Right kidney (tissue), 9 donors: Measurements from ENCODE around the gene ELL.
"Not testable (repeated sequence)": the region's sequence is repeated elsewhere in the genome, so short reads cannot be mapped to it uniquely, and the experiment has no call there.

Experiments
- DNase-seq: peaks from one replicate; pipeline ENCODE4 v3.0.0-alpha.2; 2016
- long read RNA-seq, 8 donors: transcript quantifications; one replicate each; lab custom pipeline, GENCODE V29; 2026

ELL gene
- long read RNA-seq, donor 1: 0 reads
- long read RNA-seq, donor 2: 0 reads
- long read RNA-seq, donor 3, full-length matches to known transcripts: 1 of 1 reads
- long read RNA-seq, donor 3, partial matches to known transcripts: 0 of 1 reads
- long read RNA-seq, donor 3, other reads (novel, unspliced or antisense): 0 of 1 reads
- long read RNA-seq, donor 4, partial matches to known transcripts: 0 of 1 reads
- long read RNA-seq, donor 4, other reads (novel, unspliced or antisense): 0 of 1 reads
- long read RNA-seq, donor 5, full-length matches to known transcripts: 1 of 2,097 reads
- long read RNA-seq, donor 5, partial matches to known transcripts: 882 of 2,097 reads
- long read RNA-seq, donor 5, other reads (novel, unspliced or antisense): 1,214 of 2,097 reads
- long read RNA-seq, donor 6, full-length matches to known transcripts: 1 of 1 reads
- long read RNA-seq, donor 6, partial matches to known transcripts: 0 of 1 reads
- long read RNA-seq, donor 6, other reads (novel, unspliced or antisense): 0 of 1 reads
- long read RNA-seq, donor 7: 0 reads
- long read RNA-seq, donor 8, full-length matches to known transcripts: 1 of 1 reads
- long read RNA-seq, donor 8, partial matches to known transcripts: 0 of 1 reads
- long read RNA-seq, donor 8, other reads (novel, unspliced or antisense): 0 of 1 reads

DNA sequence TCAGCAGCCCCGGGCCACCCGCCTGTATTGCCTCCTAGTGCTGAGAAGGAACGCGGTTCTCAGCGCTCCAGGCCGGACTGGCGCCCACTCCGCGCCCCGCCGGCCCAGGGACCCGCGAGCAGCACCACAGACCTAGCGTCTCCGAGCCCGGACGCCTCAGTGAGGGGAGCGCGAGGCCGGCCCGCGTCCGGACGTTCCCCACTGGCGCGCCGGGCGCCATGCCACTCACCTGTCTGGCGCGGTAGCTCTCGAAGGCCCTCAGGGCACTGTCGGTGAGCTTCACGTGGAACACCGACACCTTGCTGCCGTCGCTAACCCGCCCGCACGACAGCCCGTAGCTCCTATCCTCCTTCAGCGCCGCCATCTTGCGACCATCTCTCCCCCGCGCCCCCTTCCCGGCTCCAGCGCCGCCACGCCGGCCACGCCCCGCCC, at the start of gene ELL:
ELL (minus strand) TSS at position 379 of the 432 bp plus-strand sequence; CDS start at position 364, 15 bp downstream.
- DNase-seq: peak; percentile 92

GRCh38 chr19:18568367-18568766, 46.5 kb upstream of the ELL start:
- no peak for DNase-seq

DNA sequence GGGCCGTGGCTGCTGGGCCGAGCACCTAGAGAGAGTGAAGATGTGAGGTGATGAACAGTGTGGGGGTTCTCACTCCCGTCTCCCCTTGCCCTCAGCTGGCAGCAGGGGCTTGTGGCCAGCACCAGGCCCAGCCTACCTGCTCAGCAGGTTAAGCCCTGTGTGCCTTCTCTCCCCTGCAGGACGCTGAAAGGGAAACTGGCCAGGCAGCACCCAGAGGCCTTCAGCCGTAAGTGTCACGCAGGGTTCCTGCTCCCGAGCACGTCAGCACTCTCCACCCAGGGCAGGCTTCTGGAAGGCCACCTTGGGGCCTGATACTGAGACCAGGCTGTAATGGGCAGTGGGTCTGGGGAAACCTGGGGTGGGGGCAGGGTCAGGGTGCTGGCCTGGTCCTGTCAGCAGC, 45.1 kb upstream of the ELL start:
- DNase-seq: no peak

- no peak for DNase-seq
Measured at GRCh38 chr19:18562086-18562485, 40.2 kb upstream of the ELL start.

GRCh38 chr19:18559685-18560084, 37.8 kb upstream of the ELL start:
- no peak for DNase-seq

DNA sequence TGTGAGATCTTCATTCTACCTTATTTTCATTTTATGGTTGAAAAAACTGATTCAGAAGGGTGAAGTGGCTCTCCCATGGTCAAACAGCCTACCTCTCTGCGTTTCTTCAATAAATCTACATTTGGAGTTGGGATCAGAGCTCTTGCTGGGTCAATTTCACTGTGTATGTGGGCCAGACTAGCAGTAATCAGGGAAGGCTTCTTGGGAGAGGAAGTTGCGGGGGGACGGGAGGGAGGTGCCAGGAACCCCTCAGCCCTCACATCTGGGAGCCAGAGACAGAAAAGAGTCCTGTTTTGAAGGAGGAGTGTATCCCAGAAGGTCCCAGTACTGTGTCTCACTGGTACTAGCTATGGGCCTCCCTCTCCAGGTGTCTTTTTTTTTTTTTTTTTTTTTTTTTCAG, 36.7 kb upstream of the ELL start:
- DNase-seq: no peak

DNA sequence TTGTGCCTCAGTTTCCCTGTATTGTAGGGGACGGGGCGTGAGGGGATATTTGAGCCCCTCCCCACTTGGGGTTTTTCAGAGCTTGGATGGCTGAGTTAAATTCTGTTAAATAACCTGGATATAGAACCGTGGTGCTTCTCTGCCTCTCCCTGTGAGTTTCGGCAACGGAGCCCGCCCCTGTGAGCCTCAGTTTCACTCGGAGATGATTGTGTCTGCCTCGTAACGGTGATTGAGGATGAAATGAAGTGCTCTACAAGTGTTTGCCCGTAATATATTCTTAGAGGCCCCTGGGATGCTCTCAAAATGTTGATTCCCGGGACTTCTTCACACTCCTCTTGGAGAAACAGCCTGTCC, 36.3 kb upstream of the ELL start:
- DNase-seq: peak; percentile 49

DNA sequence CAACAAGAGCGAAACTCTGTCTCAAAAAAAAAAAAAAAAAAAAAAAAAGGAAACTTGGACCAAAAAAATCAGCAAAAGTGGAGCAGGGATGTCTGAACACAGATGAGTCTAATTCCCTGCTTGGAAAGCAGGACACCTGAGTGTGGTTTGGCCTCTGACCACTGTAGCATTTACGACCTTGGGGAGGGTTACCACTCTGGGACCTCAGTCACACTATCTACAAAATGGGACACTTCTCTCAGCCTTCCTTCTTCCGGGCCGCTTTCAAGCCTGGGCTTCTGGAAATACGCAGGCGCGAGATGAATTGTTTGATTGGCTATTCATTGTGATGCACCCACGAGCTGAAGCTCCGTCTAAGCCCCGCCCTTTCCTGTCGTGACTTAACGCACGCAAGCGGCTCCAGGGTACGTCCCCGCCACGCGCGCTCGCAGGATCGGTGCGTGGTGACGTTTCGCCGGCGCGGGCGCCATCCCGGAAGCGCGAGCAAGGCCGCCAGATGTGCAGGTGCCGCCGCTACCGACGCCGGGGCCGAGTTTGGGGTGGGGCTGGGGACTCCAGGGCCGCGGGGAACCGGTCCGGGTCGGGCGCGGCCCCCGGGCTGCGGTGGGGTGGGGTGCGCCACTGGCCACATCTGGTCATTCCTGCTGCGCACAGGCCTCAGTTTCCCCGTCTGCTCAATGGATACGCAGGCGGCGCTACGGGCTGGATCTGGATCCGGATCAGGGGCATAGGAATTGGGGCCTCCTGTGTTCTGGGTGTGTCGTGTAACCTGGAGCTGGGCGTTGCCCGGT, 35.7 kb upstream of the ELL start, which contains the start of gene KXD1:
KXD1 (plus strand) TSS at position 460 of the 791 bp plus-strand sequence. CDS start 4,187 bp downstream, outside the sequence.
- peak; percentile 73 for DNase-seq

- no peak for DNase-seq
Measured at GRCh38 chr19:18551631-18552030, 29.8 kb upstream of the ELL start.

DNA sequence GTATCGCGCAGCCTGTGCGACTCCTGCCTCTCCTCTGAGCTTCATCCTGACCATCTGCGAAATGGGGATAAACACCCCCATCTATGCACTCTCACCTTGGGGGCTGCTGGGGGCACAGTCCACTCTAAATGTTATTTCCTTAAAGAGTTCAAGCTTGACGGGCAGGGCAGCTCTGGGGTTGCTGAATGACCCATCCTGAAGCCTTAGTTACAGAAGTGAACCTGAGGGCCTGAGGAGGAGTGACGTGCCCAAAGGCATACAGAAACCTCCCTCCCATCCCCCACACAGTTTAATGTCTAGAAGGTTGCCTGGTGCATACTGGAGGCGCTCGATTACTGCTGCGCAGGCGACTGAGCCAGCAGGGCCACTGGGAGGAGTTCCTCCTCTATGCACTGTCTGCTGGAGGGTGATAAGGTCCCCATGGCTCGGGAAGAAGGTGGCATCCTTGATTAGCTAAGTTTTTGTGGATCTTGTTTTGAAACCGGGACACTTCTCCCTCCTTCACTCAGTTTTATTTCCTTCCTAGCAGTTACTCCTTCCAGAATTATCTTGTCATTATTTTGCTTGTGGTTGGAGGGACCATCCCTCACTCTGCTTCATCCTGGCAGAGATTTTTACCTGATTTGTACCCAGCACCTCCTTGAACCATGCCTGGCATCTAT, 22.1 kb upstream of the ELL start:
- DNase-seq: peak; percentile 28

DNA sequence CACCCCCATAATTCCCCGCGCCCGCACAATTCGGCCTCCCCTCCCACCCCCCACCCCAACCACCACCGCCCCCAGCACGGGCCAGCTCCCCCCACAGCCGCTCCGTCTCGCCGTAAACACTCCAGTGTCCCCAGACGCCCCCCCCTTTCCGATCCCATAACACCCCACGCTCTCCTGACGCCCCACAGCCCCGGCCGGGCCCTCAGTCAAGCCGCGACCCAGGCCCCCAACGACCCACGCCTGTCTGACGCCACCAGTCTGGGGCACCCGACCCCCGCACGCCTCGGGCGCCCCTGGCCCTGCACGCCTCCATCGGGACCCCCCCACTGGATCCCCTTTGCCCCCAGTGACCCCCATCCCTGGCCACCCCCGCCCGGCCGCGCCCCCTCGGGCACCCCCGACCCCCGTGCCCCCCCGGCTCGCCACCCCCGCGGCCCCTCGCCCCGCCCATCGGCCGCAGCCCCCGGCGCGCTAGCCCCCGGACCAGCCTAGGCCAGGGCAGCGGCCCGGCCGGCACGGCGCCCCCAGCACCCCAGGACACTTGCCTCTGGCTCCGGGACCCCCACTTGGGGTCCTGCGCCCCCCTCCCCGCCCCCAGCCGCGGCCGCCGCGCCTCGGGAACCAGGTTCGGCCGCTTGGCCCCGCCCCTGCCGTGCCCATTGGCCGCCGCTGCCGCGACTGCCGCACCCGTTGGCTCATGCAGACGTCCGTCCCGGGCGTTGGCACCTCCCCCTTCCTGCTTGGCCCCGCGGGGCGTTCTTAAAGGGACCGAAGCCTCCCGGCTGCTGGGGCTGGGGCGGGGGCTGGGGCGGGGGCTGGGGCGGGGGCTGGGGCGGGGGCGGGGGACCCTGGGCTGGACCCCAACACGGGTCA, 21.3 kb upstream of the ELL start, which contains the start of gene FKBP8:
FKBP8 (minus strand) TSS at position 633 of the 873 bp plus-strand sequence. CDS start 1,603 bp downstream, outside the sequence.
- peak; percentile 58 for DNase-seq

DNA sequence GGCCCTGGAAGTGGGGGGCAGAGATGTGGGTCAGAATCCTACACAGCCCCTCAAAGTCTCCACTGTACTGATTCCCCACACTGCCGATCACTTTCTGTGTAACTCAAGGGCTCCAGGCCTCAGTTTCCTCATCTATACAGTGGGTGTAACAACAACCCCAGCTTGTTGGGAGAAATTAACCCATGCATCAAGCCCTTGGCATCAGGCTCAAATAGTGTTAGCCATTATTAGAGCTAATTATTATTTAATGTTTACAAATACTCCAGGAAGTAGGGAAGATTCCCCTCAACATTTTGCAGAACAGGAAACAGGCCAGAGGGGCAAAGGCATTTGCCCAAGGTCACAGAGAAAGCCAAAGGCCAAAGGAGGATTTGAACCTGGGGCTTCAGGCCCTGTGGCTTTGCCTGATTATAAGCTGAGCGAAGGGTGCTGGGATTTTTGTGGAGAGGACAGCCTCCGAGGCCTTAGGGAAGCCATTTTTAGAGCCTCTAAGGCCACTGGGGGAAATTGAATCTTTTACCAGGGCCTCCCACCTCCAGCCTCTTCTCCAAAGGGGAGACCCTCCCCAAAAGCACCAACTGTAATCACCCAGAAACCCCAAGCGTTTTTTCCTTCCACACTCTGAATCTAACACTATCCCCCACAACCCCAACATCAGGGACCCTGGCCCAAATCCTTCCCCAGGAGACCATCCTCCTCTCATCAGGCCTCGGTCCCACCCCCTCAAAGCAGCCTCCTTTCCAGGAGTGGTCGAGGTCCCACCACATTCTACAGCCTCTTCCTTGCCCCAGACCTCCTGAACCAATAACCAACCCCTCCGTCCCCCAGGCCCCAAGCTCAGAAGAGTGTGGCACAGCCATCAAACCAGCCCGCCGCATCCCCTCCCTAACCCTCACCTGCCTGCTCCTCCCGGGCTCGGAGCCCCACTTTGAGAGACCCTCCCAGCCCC, 20.4 kb upstream of the ELL start:
- DNase-seq: no peak

DNA sequence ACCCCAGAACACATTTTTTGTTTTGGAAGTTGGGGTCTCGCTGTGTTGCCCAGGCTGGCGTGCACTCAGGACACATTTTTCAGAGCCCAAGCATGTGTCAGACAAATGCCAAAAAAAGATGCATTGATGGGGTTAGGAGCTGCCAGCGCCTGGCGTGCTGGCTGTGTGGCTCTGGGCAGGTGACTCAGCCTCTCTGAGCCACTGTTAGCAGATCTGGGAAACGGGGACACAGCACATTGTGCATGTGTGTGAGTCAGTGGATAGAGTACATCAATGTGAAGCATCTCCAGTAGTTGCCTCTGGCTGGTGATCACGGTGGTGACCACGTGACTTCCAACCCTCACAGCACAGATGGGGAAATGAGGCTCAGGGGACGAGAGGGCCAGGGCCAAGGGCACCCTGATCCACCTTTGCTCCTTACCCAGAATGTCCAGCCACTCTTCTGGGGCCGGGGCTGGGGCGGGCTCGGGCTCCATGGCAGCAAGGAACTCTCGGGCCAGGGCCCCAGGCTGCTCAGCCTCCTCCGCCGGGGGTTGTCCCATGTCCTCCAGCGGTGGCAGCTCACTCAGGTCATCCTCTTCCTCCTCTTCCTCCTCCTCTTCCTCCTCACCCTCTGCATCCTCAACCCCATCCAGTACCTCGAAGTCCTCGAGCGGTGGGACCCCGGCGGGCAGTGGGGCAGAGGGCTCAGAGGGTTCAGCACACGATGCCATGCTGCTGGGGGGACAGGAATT, 19.6 kb upstream of the ELL start:
- no peak for DNase-seq

- DNase-seq: not testable (repeated sequence)
Measured at GRCh38 chr19:18540200-18540599, 18.3 kb upstream of the ELL start.

DNA sequence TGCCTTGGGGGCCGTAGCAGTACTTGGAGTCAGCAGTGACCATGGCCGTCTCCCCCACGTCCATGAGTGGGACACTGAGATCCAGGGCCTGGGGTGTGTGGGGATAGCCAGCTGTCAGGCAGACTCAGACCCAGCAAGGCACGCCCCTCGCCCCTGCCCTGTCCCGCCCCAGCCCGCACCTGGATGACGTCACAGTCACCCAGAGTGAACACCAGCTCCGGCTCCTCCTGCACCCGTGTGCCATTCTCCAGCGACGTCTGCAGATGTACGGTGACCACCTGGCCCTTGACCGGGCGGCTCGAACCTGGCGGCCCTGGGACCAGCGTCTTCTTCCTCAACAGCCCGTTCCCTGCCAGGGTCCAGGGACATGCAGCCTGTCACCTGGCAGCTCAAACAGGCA, 17.5 kb upstream of the ELL start:
- DNase-seq: no peak

- no peak for DNase-seq
Measured at GRCh38 chr19:18538115-18538514, 16.2 kb upstream of the ELL start.

GRCh38 chr19:18537431-18537830, 15.6 kb upstream of the ELL start:
- no peak for DNase-seq

- DNase-seq: no peak
Measured at GRCh38 chr19:18536475-18536874, 14.6 kb upstream of the ELL start.

GRCh38 chr19:18533058-18533457, 11.2 kb upstream of the ELL start:
- no peak for DNase-seq
